ENCODE measurements around the gene PPFIBP1. TPM values are rescaled to one million over a fixed set of nuclear protein-coding genes. Genes with fewer than 3 reads are reported as not detected.

PPFIBP1 gene
- total RNA-seq, 4 donors from 2014 or later = 135 to 199 (median 167) TPM

DNA sequence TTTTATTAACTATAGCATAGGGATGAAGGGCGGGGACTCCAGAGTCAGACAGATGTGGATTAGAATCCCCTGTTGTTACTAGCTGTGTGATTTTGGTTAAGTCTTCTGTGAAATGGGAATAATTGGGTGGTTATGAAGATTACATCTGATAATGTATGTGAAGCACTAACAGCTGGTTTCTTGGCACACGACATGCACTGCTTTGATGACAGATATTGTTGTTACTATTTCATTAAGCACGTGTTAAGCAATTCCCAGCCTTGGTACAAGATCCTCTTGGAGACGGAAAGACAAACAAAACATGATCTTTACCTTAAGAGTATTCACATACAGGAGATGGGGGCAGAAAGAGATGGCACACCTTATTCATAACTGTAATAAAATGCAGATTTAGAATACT, 7.9 kb downstream of the PPFIBP1 start:
- Histone ChIP-seq H3K9me3 (no peaks in the 10 kb centered on the region), H3K27ac (peak overlapping the region in 1 of 3 donors; percentile 97), H3K27me3 (no peaks in the 10 kb centered on the region), H3K4me1 (peaks cover 27 to 39% of the 10 kb centered on the region in 2 donors), H3K36me3 (no peaks in the 10 kb centered on the region), H3K4me3 (replicated peaks in 1 of 3) (no peak overlapping the region)
- no peak for TF ChIP-seq CTCF (IDR thresholded peaks at IDR 0.05)
- TF ChIP-seq POLR2A (IDR thresholded peaks at IDR 0.05) = no peak
- WGBS, 2 donors = 71 to 81% methylated on average over 4 of the region's 4 CpGs
- intact Hi-C loops (cut with DNase I) = no loop called here
- DNase-seq = no peak

- Histone ChIP-seq H3K36me3 (no peaks in the 10 kb centered on the region), H3K27ac (peak overlapping the region; percentile 10 to 51 (median 38)), H3K9me3 (no peaks in the 10 kb centered on the region), H3K27me3 (no peaks in the 10 kb centered on the region), H3K4me1 (peaks cover 49 to 62% of the 10 kb centered on the region in 2 donors), H3K4me3 (replicated peaks in 1 of 3) (no peak overlapping the region)
- WGBS, 2 donors = 77 to 79% methylated on average over 6 of the region's 6 CpGs
- TF ChIP-seq POLR2A (IDR thresholded peaks at IDR 0.05) = no peak
- TF ChIP-seq CTCF (IDR thresholded peaks at IDR 0.05) = no peak
- intact Hi-C loops (cut with DNase I) = no loop called here
- DNase-seq = no peak
These were observed 10.2 kb downstream of the PPFIBP1 start for GRCh38 chr12:27534060-27534764.

DNA sequence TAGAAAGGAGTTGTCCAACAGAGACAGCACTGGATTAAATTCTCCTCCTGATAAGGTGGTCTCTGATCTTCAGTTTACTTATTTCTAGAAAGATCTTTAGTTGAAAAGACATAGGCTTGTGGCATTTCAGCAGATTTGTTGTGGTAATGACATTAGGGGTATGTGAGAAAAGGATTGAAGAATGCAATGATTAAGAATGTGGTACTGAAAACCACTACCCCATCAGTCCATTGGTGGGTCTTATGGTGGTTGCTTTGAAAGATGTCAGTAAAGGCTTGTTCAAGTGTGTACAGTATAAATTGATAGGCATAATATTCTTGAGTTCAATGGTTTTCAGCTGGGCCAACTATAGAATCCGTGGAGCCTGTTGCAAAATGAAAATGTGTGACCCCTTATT, 10.8 kb downstream of the PPFIBP1 start:
- WGBS, 2 donors = 91 to 98% methylated on average over 1 of the region's 1 CpG
- peak overlapping the region; percentile 10 to 51 (median 38) for H3K27ac ChIP-seq
- no peaks in the 10 kb centered on the region for H3K27me3 ChIP-seq
- no peaks in the 10 kb centered on the region for H3K36me3 ChIP-seq
- no peak for DNase-seq
- no peaks in the 10 kb centered on the region for H3K9me3 ChIP-seq
- intact Hi-C loops (cut with DNase I) = no loop called here
- no peak overlapping the region for H3K4me3 ChIP-seq (replicated peaks in 1 of 3)
- peaks cover 52 to 67% of the 10 kb centered on the region in 2 donors for H3K4me1 ChIP-seq
- TF ChIP-seq CTCF (IDR thresholded peaks at IDR 0.05) (no peak), POLR2A (IDR thresholded peaks at IDR 0.05) (no peak)

- Histone ChIP-seq H3K9me3 (no peaks in the 10 kb centered on the region), H3K36me3 (no peaks in the 10 kb centered on the region), H3K27ac (peak overlapping the region in 1 of 3 donors; percentile 51), H3K4me3 (replicated peaks in 1 of 3) (no peak overlapping the region), H3K4me1 (peaks cover 51 to 63% of the 10 kb centered on the region in 2 donors), H3K27me3 (no peaks in the 10 kb centered on the region)
- 50 to 65% methylated on average over 6 of the region's 6 CpGs for WGBS, 2 donors
- intact Hi-C loops (cut with DNase I) = no loop called here
- DNase-seq = peak; percentile 54 to 66
- TF ChIP-seq POLR2A (IDR thresholded peaks at IDR 0.05) = no peak
- TF ChIP-seq CTCF (IDR thresholded peaks at IDR 0.05) = no peak
These were observed 11.3 kb downstream of the PPFIBP1 start for GRCh38 chr12:27535318-27535717.

GRCh38 chr12:27537855-27538675, 14.1 kb downstream of the PPFIBP1 start:
- no peak for DNase-seq
- Histone ChIP-seq H3K27me3 (no peaks in the 10 kb centered on the region), H3K36me3 (no peaks in the 10 kb centered on the region), H3K4me1 (peaks cover 66 to 73% of the 10 kb centered on the region in 2 donors), H3K27ac (peak overlapping the region; percentile 1 to 64 (median 62)), H3K4me3 (replicated peaks in 1 of 3) (no peak overlapping the region), H3K9me3 (no peaks in the 10 kb centered on the region)
- WGBS, 2 donors = 42 to 43% methylated on average over 8 of the region's 8 CpGs
- intact Hi-C loops (cut with DNase I) = no loop called here
- TF ChIP-seq CTCF (IDR thresholded peaks at IDR 0.05) (no peak), POLR2A (IDR thresholded peaks at IDR 0.05) (no peak)
